GM12873 (cell line): Measurements from ENCODE around the gene PIGZ.

Experiments used
- TF ChIP-seq, protein P1 (sequence below): IDR thresholded peaks from 2 replicates; pipeline ENCODE4 v1.5.1; 2012; ENCODE audit warnings: low read depth, mild to moderate bottlenecking, moderate library complexity, low read length, control low read depth; ENCODE audit not compliant: insufficient read depth; ENCODE audit errors: missing control alignments

Gene PIGZ

DNA sequence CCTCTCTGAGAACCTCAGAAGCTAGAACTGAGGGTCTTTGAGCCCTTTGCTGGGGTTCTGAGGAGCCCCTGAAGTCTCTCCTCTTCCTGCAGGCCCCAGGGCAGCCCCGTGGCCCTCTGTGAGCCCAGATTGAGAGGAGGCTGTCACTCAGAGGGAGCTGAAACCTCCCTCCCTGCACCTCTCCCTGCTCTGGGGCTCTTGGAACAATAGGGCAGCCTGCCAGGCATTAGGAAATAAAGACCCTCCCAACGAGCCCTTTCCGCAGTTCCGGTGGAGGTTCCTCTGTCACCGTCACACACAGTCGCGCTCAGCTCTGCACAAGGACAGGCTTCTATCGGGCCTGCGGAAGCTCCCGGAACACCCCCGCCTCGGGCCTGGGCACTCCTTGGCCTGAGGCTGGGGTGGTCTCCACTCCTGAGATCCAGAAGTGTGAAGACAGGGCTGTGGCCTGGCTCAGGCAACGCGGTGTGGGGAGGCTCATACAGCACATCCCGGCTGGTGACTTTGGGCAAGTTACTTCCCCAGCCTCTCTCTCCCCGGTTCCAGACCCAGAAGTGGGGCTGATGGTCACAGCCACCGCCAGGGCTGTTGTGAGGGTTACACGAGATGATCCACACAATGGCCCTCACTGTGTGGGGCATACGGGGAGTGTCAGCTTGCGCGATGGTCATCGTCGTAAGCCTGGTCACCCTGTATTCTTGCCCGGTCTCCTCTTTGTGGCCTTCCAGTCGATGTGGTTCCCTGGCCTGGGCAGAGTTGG lies 43.3 kb upstream of the PIGZ start:
- TF ChIP-seq, protein P1, sequence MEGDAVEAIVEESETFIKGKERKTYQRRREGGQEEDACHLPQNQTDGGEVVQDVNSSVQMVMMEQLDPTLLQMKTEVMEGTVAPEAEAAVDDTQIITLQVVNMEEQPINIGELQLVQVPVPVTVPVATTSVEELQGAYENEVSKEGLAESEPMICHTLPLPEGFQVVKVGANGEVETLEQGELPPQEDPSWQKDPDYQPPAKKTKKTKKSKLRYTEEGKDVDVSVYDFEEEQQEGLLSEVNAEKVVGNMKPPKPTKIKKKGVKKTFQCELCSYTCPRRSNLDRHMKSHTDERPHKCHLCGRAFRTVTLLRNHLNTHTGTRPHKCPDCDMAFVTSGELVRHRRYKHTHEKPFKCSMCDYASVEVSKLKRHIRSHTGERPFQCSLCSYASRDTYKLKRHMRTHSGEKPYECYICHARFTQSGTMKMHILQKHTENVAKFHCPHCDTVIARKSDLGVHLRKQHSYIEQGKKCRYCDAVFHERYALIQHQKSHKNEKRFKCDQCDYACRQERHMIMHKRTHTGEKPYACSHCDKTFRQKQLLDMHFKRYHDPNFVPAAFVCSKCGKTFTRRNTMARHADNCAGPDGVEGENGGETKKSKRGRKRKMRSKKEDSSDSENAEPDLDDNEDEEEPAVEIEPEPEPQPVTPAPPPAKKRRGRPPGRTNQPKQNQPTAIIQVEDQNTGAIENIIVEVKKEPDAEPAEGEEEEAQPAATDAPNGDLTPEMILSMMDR = no peak

DNA sequence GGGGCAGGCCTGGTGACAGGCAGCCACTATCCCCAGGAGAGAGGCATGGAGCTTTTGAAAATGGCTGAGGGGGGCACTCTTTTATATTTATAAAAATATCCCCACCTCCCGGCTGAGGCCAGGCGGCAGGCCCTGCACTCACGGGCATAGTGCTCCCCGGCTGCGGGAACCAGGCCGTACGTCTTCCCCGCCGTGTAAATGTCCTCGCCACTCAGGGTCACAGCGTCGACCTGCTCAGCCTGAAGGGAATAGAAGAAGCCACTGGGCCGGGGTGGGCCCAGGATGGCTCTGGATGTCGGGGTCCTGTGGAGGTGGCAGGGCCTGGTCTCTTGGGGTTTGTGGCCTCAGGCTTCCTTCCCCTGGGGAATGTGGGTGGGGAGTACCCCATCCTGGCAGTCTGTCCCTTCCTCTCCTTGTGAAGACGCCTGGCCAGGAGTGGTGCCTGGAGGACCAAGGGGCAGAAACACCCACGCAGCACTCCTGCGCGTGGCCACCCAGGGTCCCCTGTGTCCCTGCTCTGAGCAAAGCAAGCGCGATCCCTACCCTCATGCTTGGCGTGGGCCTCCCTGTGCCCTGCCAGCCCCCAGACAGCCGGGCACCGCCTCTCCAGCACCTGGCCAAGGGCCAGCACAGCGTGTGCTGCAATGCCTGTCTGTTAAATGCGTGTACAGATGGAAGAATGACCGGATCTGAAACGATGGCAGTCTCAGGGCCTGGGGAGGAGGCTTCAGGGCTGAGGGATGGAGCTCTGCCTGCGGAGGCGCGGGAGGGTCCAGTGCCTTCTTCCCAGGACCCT lies 42.1 kb upstream of the PIGZ start:
- TF ChIP-seq, protein P1 = no peak

DNA sequence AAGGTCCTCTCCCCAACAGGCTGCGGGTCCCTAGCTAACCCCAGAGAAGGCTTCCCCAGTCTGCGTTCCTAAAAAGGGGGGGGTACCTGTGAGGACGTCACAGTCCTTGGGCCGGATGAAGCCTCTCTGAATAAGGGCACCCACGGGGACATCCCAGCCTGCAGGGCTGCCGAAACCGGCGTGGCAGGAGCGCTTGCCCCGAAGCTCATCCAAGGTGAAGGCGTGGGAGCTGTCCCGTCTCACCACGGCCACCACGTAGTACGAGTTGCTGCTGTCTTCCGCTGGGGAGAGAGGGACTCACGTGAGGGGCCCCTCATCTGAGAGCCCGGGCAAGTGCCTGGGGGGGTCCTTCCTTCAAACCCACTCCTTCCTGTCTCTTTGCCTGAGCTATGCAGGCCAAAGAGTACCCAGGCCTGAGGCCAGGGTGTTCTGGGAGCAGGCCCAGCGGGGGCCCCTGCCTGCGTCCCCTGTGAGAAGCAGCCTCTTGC lies 40.9 kb upstream of the PIGZ start:
- TF ChIP-seq, protein P1 = no peak

DNA sequence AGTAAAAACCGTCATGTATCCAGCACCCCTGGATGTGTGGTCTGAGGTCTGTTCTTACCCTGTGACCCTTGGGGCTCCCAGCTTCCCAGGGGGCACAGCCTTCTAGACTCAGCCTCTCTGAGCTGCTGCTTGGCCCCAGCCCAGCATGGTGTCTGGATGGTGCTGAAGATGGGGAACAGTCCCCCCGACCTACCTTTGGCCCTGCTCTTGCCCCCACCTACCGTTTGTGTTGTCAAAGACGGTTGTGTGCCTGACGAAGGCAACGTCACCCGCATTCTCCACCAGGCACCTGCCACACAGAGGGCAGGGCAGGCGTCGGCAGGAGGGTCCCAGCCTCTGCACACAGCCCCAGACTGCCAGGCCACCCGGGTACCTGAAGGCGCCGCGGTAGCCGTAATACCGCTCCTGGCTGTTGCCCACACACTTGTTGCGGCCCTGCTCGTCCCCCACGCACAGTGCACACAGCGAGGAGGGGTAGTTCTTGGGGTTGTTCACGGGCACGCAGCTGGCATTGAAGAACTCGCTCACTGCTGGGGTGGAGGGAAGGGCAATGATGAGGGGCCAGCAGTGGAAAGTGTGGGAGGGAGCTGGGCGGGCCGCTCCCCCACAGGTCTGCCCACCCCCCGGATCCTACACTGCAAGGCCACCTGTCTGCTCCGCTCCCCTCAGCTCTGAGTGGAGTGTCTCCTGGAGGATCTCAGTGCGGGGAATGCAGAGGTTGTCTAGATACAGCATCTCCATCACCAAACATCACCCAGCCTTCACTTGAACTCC lies 40.0 kb upstream of the PIGZ start:
- TF ChIP-seq, protein P1 = no peak

DNA sequence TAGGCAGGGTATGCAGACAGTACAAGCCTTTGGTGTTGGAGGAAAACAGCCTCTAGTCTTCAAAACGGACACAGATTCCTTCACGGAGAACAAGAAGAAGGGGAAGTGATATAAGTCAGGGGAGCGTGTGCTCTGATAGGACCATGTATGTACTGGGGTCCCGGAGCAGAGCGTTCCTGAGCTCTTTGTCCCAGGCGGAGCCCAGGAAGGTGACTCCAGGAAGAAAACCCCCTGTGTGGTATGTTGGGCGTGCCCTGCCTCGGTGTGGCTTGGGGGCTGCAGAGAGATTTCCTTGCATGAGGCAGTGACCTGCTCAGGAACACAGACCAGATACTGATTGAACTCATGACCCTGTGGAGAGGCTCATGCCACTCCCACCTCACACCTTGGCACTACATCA lies 39.3 kb upstream of the PIGZ start:
- TF ChIP-seq, protein P1 = no peak

DNA sequence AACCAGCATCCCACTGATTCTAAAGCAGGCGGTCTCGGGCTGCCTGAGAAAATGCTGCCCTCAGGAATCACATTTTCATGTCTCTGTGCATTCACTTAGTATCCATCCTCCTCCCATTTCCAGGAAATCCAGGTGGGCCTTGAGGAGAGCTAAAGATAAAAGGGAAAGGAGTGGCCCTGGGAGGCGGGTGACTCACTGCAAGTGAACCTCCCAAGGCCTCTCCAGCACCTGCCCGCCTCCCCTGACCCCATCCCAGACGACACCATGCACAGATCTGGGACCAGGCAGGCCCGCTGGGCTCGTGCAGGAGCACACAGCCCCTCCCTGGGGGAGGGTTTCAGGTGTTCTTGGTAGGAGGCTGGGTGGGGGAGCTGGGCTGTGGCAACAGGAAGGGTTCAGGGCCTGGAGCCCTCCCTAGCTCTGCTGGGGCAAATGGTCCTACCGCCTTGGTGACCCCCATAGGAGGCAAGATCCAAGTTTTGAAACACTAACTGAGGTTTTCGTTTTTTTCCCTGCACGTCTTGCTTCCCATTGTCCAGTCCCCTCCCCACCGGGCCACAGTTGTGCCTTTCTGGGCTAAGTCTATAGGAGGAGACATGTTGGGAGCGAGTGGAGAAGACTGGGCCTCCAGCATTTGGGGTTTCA lies 38.8 kb upstream of the PIGZ start:
- TF ChIP-seq, protein P1 = no peak
